NOMO-1 treated with dmso at 0.1 percent for 144 hours (cell line): ENCODE data around the gene TRMT11.
"Not testable (repeated sequence)": the region's sequence is repeated elsewhere in the genome, so short reads cannot be mapped to it uniquely, and the experiment has no call there.

Experiments
- DNase-seq: peaks from one replicate; lab custom pipeline; 2025; ENCODE audit not compliant: unreplicated experiment; lab: John Stamatoyannopoulos, UW

Gene TRMT11

DNA sequence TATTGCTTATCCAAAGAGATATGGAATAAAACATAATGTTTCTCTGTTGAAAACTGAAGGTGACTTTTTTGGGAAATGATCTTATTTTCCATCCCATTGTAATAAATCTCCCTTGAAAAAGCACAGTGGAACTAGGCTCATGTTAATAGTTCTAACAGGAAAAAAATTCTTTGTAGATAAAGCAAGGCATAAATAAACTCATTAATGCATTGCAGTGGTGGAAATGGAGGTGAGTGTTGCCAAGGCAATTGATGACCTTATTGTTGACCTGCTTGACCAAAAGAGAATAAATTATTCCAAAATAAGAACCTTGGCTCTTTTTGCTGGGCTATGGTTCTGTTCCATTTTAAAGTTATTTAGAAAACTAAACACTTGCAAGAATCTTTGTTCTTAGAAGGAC is 55.2 kb downstream of the TRMT11 start:
- DNase-seq, result no peak

DNA sequence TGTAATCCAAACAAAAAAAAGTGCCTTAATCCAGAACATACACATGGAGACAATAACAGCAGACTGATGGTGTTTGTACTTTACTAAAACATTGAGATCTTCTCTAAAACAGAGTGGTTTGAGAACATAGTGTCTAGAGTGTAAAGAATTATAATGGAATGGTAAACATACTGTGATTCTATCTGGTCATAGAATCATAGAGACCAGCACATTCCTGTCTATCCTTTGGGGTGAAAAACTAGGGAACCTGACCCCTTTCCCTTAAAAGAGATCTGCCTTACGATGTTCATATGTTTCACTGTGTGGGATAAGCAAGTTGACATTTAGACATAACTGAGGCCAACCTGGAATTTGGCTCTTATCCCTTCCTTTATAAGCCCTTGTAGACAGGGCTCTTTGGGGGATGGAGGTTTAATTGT is 55.7 kb downstream of the TRMT11 start:
- DNase-seq, result no peak

DNA sequence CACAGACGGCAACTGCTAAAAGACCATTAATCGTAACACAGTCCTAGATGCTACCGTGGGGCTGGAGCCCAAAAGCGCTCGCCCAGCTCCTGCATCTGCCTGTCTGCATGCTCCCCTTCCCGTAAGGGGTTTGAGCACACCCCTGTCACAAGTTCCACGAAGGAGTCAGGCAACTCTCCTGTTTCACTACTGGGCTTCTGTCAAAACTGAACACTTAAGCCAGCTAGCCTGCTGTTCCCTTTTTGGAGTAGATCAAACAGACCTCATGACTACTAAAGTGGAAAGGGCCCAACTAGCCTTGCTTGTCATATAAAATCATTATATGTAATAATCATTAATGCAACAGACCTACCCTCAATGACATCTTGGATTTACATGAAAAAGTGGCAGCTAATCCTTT is 61.3 kb downstream of the TRMT11 start:
- no peak for DNase-seq

DNA sequence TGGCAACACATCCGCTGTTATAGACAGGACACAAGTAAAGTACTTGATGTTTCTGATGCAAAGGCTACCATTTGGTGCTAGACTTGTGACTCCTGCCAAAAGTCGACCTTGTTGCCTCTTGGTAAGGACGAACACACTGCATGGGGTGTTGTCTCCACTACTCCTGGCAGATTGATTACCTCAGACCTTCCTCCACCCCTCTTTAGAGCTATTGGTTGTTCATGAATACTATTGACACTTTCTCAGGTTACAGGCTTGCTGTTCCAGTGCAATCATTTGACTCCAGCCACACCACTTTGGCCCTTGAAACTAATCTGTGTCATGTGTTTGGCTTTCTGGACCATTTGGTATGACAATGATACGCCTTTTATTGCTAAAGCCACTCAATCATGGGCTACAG is 62.3 kb downstream of the TRMT11 start:
- DNase-seq, result no peak

DNA sequence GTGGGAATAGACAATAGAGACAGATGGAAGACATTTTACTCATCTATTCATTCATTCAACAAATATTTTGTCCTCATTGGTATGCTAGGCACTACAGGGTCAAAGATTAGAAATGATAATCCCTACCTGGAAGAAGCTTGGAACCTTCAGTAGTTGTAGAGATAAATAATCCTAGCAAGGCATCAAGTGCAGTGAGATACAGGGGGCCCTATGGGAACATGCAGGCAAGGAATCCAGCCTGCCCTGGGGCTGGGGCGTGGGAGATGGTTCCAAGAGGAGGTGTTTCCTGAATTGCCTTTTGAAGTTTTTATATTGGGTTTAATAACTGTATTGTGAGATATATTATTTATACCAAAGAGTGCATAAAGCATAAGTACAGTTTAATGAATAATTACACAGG is 64.5 kb downstream of the TRMT11 start:
- no peak for DNase-seq

DNA sequence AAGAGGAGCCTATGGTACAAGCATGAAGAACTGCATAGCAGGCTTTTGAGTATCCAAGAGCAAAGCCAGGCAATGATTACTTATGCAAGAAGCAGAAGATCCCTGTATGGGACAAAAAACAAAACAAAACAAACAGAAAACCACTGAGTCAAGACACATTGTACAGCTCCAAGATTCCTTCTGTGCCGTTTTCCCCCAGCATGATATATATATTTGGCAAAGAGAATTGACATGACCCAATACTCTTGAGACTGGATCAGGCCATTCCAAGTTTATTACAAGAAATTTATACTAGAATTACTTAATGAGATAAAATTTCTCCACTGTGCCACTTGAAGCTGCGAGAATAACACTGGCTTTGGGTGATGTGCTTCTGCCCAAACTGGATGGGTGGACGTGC is 65.5 kb downstream of the TRMT11 start:
- DNase-seq, result no peak

DNA sequence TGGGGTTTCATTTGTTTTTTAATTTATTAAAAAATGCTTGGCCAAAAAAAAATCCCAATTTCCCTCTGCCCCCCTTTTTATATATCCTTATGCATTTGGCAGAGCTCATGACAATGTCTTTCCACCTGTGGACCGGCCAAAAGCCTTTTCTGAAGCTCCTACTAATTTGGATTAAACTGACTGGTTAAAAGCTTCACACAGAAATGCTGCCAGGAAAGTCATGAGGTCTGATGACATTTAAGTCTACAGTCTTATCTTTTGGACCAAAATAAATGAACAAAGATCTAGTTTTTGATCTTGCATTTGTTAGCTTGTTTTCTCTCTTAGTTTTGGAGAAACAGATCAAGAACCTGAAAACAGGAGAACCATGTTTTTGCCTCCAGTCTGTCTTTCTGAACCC is 66.1 kb downstream of the TRMT11 start:
- DNase-seq, result no peak

DNA sequence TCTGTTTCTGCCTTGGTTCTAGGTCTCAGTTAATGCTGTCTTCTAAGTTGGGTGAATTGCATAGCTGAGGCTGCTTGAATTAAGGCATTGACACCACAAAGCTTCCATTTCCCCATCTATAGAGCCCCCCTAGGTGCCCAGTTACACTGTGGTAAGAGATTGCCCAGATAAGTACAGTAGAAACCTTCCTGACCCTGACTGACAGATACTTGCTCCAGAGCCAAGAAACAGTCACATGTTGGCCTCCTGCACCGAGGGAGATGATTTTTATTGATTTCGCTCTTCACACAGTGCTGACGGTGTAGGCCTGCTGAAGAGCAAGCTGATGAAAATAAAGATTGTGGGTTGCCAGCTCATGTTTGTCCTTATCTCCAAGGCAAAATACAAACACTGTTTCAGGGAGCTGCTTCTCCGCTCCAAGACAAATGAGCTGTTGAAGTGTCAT is 67.9 kb downstream of the TRMT11 start:
- DNase-seq, result no peak

DNA sequence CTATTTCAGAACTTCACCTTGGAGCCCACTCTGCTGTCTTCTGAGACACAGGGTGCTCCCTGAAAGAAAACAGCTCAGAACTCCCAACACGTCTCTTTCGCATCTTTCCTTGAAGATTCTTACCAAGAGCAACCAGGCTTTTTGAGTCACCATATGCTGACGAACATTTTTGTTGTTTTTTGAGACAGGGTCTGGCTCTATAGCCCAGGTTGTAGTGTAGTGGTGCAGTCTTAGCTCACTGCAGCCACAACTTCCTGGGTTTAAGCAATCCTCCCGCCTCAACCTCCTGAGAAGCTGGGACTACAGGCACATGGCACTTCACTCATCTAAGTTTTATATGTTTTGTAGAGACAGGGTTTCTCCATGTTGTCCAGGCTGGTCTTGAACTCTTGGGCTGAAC is 68.5 kb downstream of the TRMT11 start:
- DNase-seq, result no peak

DNA sequence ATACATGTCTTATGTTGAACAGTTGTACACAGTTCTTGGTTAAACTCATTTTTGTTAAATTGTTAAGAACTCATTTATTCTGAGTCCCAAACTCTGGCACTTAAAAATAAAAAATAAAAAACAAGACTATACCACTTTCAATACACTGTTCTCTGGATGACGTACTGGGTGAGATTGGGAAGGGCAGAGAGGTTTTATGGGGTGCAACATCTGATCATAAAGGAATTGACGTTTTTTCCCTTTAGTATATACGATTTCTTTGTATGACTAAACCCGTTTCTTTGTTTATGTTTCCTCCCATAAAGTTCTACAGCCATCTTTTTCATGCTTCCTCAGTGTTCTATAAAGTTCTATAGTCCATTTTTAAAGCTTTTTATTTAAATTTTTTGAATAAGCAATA is 69.1 kb downstream of the TRMT11 start:
- no peak for DNase-seq

DNA sequence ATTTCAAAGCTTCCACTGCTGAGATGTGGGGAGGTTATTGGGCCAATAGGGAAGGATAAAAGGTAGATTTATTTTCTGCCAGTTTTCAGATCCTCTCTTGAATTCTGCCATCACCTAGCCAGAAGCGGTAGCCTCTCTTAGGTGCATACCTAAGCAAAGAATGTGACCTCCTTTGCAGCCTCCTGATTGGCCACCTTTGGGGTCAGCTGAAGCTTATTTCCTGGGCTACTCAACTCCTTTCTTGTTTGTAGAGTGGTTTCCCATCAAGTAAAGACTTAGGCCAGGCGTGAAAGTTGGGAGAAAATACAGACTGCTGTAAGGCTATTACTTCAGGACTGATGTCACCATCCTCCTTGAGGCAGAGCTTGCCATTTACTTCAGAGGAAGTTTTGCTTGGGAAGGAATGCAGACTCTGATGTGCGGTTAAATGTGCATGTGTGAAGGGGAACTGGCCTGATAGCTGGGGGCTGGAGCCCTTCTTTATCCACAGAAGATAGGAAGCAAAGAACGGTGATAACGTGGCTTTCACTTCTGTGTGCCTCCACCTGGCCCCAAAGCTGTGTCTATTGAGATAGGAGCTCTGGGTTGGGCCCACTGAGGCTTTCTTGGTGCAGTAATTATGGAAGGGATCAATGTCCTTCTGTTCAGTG is 70.1 kb downstream of the TRMT11 start:
- DNase-seq, result no peak

DNA sequence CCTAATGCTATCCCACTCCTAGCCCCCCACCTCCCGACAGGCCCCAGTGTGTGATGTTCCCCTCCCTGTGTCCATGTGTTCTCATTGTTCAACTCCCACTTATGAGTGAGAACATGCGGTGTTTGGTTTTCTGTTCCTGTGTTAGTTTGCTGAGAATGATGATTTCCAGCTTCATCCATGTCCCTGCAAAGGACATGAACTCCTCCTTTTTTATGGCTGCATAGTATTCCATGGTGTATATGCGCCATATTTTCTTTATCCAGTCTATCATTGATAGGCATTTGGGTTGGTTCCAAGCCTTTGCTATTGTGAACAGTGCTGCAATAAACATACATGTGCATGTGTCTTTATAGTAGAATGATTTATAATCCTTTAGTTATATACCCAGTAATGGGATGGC is 71.7 kb downstream of the TRMT11 start:
- DNase-seq, result not testable (repeated sequence)

DNA sequence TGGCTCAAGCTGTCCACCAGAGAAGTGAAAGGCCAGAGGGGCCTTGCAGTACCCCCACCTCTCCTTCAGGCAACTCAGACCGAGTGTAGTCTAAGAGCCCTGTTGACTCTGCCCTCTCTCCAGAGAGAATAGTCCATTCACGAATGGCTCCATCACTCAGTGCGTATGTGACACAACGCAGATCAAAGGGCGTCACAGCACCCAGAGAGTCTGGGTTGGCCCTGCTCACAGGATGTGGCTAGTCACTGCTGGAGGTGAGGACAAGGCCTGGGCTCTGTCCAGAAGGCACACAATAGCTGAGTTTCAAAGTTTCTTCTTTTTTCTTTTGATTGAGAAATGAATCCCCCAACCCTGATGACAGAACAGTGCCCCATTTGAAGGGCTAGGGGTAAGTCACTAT is 74.1 kb downstream of the TRMT11 start:
- no peak for DNase-seq

DNA sequence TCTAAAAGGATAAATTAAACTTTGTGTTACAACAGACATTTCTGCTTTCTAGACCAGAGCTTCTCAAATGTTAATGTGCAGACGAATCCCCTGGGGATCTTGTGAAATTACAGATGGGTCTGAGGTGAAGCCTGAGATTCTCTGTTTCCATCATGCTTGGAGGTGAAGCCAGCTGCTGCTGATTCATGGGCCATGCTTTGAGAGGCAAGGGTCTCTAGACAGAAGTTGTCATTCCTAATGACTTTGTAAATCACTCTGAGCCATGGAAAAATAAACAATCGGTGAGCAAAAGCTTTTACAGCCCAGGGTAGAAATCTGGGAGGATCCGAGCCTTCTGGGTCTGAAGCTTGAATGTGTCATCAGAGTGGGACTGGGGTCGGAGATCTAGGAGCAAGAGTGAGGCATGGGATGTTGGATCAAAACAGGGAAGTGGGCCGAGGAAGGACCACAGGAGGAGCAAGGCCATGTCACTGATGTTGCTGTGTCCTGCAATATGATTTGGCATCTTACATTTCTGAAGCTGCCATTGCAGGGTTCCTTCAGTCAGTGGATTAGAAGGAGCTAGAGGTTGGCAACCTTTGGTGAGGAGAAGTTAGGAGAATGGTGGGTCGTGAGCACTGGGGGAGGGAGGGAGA is 77.3 kb downstream of the TRMT11 start:
- no peak for DNase-seq

DNA sequence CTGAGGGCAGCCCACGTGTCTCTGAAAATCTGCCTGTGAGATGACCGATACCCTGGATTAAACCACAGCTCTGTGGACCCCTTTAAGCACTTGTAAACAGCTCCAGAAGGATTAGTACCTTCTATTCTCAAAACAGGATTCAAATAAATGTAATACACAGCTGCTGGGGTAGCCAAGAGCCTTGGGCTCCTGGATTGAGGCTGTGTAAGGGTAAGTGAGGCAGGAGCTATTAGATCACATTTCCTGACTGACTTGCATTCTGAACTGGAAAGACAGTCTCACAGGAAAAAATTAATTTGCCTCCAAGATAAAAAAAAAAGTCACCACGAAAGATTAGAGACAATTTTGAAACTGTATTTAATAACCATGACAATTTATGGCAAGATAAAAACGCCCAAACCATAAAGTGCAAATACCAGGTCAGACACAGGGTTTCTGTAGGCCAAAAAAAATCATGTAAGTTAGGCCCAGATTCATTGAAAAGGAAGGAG is 78.0 kb downstream of the TRMT11 start:
- DNase-seq, result no peak

DNA sequence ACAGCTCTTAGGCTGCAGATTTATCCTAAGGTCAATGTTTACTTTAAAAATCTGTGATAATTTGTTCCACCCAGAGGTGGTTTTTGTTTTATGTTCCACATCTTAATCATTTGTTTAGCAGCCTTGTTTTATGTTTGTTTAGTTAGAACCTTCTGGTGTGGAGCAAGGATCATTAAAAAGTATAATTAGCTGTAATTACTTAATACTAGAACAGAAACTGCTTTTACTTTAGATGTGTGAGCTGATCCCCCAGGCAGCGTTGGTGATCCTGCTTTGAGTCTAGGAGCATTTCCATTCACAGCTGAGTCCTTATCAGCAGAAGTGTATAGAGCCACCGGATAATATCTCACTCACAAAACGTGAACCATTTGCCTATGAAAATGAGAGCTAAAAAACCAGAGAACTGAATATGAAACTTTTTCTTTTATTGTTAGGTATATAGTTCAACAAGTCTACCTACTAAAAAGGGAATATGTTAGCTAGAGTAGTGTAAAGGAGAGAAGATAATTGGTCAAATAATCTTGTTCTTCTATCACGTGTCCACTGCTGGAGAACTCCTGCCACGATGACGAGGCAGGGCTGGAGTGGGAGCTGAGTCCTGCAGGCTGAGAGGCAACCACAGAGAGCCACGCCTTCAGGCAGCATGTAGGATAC is 78.5 kb downstream of the TRMT11 start:
- DNase-seq, result no peak

DNA sequence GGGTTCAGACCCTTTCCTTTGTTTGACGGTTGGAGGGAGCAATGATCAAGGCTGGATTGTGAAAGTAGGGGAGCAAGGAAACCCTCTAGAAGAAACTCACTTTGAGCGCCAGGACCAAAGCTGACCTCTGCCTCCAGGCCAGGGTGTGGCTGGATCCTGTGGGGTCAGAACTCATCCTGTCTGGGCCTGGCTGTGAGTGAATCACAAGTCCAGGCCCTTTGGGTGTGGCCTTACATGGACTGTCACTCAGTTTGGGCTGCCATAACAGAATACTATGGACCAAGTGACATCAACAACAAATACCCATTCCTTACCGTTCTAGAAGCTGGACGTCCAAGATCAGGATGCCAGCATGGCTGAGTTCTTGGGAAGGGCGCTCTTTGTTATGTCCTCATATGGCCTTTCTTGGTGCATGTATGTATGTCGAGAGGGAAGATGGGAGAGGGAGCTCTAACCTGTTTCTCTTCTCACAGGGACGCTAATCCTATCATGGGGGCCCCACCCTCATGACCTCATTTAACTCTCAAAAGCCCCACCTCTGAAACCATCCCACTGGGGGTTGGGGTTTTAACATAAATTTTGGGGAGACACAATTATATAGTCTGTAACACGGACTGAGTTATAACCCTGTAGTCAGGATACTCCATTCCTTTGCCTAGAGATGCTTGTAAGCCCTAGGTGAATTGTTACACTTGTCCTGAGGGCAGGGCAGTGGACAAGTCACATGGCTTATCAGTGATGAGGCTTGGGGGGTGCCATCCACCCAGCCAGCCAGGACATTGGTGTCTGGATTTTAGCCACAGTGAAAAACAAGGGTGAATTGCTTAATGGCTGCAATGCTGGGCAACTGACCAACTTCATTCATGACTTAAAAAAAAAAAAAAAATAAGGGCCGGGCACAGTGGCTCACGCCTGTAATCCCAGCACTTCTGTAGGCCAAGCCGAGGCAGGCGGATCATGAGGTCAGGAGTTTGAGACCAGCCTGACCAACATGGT is 80.0 kb downstream of the TRMT11 start:
- no peak for DNase-seq

DNA sequence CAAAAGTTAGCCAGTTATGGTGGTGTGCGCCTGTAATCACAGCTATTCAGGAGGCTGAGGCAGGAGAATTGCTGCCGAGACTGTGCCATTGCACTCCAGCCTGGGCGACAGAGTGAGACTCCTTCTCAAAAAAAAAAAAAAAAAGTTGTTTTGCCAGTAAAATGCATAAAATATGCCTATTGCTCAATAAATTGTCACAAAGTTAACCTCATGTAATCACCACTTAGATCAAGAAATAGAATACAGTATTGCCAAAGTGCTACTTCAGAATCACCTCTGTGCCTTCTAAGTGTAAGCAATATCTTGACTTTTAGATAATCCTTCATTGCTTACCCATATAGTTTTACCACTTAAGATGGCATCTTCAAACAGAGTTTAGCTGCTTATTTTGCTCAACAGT is 80.7 kb downstream of the TRMT11 start:
- DNase-seq, result no peak

DNA sequence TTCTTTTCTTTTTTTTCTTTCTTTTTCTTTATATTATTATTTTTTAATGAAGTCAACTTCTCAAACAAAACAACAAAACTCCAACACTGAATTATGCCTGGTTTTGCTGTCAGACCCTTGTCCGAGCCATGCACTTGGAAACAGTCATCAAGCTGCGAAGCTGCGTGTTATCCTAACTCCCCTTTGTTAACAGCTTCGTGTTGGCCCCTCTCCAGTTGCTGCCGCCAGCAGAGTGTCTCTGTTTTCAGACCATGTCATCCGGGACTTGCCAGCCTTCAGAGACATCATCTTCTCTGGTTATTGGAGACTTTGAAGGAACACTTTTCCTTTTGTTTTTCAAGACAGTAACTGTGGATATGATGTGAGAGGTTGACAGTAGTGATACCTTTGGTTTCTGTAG is 83.1 kb downstream of the TRMT11 start:
- DNase-seq, result no peak

DNA sequence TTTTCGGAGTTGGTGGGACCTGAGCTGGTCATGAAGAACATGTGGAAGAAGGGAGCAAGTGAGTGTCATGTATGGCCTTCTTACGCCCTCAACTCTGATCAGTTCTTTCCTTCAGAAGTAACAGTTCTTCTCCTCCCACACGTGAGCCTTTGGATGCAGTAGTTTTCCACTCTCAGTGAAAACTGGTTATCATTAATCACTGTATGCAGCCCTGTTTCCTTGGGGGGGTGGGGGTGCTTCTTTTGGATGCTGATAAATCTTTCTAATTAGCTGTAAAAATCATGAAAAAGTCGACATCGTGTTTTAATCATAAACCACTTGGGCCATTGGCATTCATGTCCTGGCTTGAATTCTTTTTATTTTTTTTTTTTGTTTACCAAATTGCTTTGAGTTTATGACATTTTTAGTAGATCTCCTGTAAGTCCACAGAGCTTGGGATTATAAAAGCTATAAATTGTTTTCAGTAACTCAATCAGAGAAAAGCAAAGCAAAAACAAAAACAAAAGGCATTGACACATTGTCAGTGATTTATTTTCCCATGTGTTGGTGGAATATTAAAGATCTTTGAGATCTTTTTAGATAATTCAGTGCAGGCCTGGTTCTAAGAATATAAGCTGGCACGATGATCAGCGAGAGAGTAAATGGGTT is 84.8 kb downstream of the TRMT11 start:
- DNase-seq, result no peak

DNA sequence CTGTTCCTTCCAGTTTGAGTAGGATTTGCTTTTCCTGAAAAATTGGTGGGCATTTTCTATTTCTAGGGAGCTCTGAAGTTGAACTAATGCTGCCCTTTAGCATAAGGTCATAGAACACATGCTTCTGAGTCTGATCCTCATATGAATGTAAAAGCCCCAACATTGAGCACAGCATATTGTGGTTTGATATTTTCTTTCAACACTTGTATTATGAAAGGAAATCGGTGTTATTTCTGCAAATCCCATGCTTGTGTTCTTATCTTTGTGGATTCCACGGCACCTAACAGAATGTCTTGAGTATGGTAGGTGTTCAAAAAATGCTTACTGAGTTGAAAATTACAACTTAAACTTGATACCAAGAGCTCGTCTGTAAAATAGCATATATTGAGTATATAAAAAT is 85.8 kb downstream of the TRMT11 start:
- no peak for DNase-seq
